OCI-LY7 (cell line): ENCODE data around the gene LPCAT1. TPM values are rescaled to one million over a fixed set of nuclear protein-coding genes. Genes with fewer than 3 reads are reported as not detected.
A peak's percentile ranks its signal among the peaks of the same experiment; 100 is the strongest.

Experiments
- BruUV-seq: library from RNA; stranded (reverse); fragments of 400-500 nt; replicated peaks from 2 replicates; lab custom pipeline; 2021; lab: Mats Ljungman, UMichigan
- CTCF ChIA-PET: fragments of 300-600 bp; sonication (Branson Sonifier 250); formaldehyde crosslinking; loops from one replicate; lab custom pipeline; 2022; ENCODE audit warnings: antibody characterized with exemption; ENCODE audit not compliant: unreplicated experiment; lab: Charles Lee
- POLR2A ChIA-PET: fragments of 300-600 bp; sonication (Branson Sonifier 250); formaldehyde crosslinking; loops from one replicate; lab custom pipeline; 2022; ENCODE audit warnings: antibody characterized with exemption; lab: Charles Lee
- DNase-seq: peaks from one replicate; pipeline ENCODE4 v3.0.0-alpha.2; 2015; ENCODE audit warnings: low spot score
- H2AFZ ChIP-seq: fragments of 200-600 bp; sonication (generic), shearing (Covaris generic); 2 replicates; pipeline ENCODE4 v1.6.1; 2014; ENCODE audit warnings: mild to moderate bottlenecking, antibody characterized with exemption, low read length, moderate library complexity
- H3K27ac ChIP-seq: fragments of 200-600 bp; sonication (generic); 2 replicates; pipeline ENCODE4 v1.5.1; 2014; ENCODE audit warnings: mixed run types, low read depth, mild to moderate bottlenecking, moderate library complexity, low read length, inconsistent platforms; ENCODE audit not compliant: poor library complexity, severe bottlenecking
- H3K36me3 ChIP-seq: fragments of 200-600 bp; sonication (generic); 2 replicates; pipeline ENCODE4 v1.6.1; 2014; ENCODE audit warnings: mild to moderate bottlenecking, antibody characterized with exemption, low read length, moderate library complexity, mixed read lengths; ENCODE audit not compliant: insufficient read depth
- H3K4me1 ChIP-seq: fragments of 200-600 bp; sonication (generic); 2 replicates; pipeline ENCODE4 v1.5.1; 2014; ENCODE audit warnings: mild to moderate bottlenecking, low read length; ENCODE audit not compliant: insufficient read depth, poor library complexity, severe bottlenecking
- H3K4me2 ChIP-seq: fragments of 200-600 bp; sonication (generic); 2 replicates; pipeline ENCODE4 v1.6.1; 2014; ENCODE audit warnings: mild to moderate bottlenecking, low read length
- H3K4me3 ChIP-seq: fragments of 200-600 bp; sonication (generic); 2 replicates; pipeline ENCODE4 v1.5.1; 2014; ENCODE audit warnings: mild to moderate bottlenecking, low read depth, low read length; ENCODE audit not compliant: poor library complexity, severe bottlenecking
- H3K79me2 ChIP-seq: fragments of 200-600 bp; sonication (generic); 2 replicates; pipeline ENCODE4 v1.6.1; 2016; ENCODE audit warnings: low read depth, mild to moderate bottlenecking, low read length, moderate library complexity, mixed read lengths; ENCODE audit not compliant: insufficient read depth
- H3K9me2 ChIP-seq: fragments of 200-600 bp; sonication (generic); 2 replicates; pipeline ENCODE4 v1.6.1; 2016; ENCODE audit warnings: mild to moderate bottlenecking, low read length, mixed read lengths; ENCODE audit not compliant: insufficient read depth
- H3K9me3 ChIP-seq: fragments of 200-600 bp; sonication (generic); 2 replicates; pipeline ENCODE4 v1.6.1; 2014; ENCODE audit warnings: mild to moderate bottlenecking, mixed run types, low read length, mixed read lengths
- H4K20me1 ChIP-seq: fragments of 200-600 bp; sonication (generic); 2 replicates; pipeline ENCODE4 v1.6.1; 2014; ENCODE audit warnings: mild to moderate bottlenecking, antibody characterized with exemption, low read length, moderate library complexity, mixed read lengths; ENCODE audit not compliant: insufficient read depth
- CTCF ChIP-seq: fragments of 200-600 bp; sonication (generic); conservative IDR thresholded peaks from 2 replicates; pipeline ENCODE4 v1.5.1; 2014; ENCODE audit warnings: mild to moderate bottlenecking, antibody characterized with exemption, low read length, moderate library complexity, mixed read lengths
- EZH2phosphoT487 ChIP-seq: fragments of 200-600 bp; sonication (generic); IDR thresholded peaks from 2 replicates; pipeline ENCODE4 v1.6.1; 2018; ENCODE audit warnings: low read depth, borderline replicate concordance, mild to moderate bottlenecking, mixed run types, antibody characterized with exemption, low read length, moderate library complexity, mixed read lengths
- intact Hi-C: fragments of 100-400 bp; cut with micrococcal nuclease; formaldehyde crosslinking; loops from one replicate; pipeline ENCODE4 v1.10.0; 2022; ENCODE audit not compliant: unreplicated experiment
- total RNA-seq, 2 experiments: library from RNA; depleted of rRNA in 1 of 2; stranded (reverse); fragments of >200 nt in 1 of 2; shearing (Covaris generic) in 1 of 2; gene quantifications; 2 replicates each; pipeline ENCODE4 v1.2.3, GENCODE V29; 2014 to 2022

The LPCAT1 gene
- total RNA-seq, 2 experiments from 2014 or later: 47.7 to 63.6 TPM

GRCh38 chr5:1490376-1490775 is 33.4 kb downstream of the LPCAT1 start:
- Histone ChIP-seq H3K4me1 (peaks cover 45% of the 10 kb centered on the region), H3K4me2 (no peak overlapping the region), H3K79me2 (no peaks in the 10 kb centered on the region), H3K9me2 (no peaks in the 10 kb centered on the region), H3K27ac (no peak overlapping the region), H3K9me3 (no peaks in the 10 kb centered on the region), H3K36me3 (peaks cover 92% of the 10 kb centered on the region), H4K20me1 (no peaks in the 10 kb centered on the region), H2AFZ (no peak overlapping the region), H3K4me3 (no peak overlapping the region)
- TF ChIP-seq CTCF: no peak
- TF ChIP-seq EZH2phosphoT487: no peak
- POLR2A ChIA-PET: interaction anchor here (1.3 kb wide), 1 partner anchor 13 kb away, joined by 5 read pairs; no protein-coding TSS in a partner anchor
- no TSS peak for BruUV-seq
- intact Hi-C loops: no loop called here
- CTCF ChIA-PET: interaction anchor here (0.8 kb wide), 1 partner anchor 14 kb away, joined by 3 read pairs; no protein-coding TSS in a partner anchor
- DNase-seq: peak; percentile 20

- intact Hi-C loops: no loop called here
- Histone ChIP-seq H3K4me3 (no peak overlapping the region), H3K36me3 (peaks cover 94% of the 10 kb centered on the region), H4K20me1 (no peaks in the 10 kb centered on the region), H2AFZ (no peak overlapping the region), H3K4me2 (peak overlapping the region; percentile 45; the same call in 1 of the 2 replicates), H3K27ac (peak overlapping the region; percentile 49), H3K9me2 (no peaks in the 10 kb centered on the region), H3K79me2 (no peaks in the 10 kb centered on the region), H3K4me1 (peaks cover 45% of the 10 kb centered on the region), H3K9me3 (no peaks in the 10 kb centered on the region)
- TF ChIP-seq EZH2phosphoT487 (no peak), CTCF (no peak)
- BruUV-seq: no TSS peak
- no peak for DNase-seq
- ChIA-PET CTCF (no interaction called here), POLR2A (interaction anchor here (1.3 kb wide), 1 partner anchor 14 kb away, joined by 5 read pairs; no protein-coding TSS in a partner anchor)
Measured at GRCh38 chr5:1489754-1490153, 34.0 kb downstream of the LPCAT1 start.

GRCh38 chr5:1488882-1489680 is 34.7 kb downstream of the LPCAT1 start:
- no peak for TF ChIP-seq CTCF
- no peak for TF ChIP-seq EZH2phosphoT487
- peaks cover 90% of the 10 kb centered on the region for H3K36me3 ChIP-seq
- POLR2A ChIA-PET: interaction anchor here (0.9 kb wide), 1 partner anchor 14 kb away, joined by 3 read pairs; no protein-coding TSS in a partner anchor
- no peaks in the 10 kb centered on the region for H3K9me2 ChIP-seq
- no TSS peak for BruUV-seq
- intact Hi-C loops: no loop called here
- CTCF ChIA-PET: no interaction called here
- peaks cover 45% of the 10 kb centered on the region for H3K4me1 ChIP-seq
- H3K27ac ChIP-seq: peak overlapping the region; percentile 49
- H2AFZ ChIP-seq: no peak overlapping the region
- DNase-seq: peak; percentile 65
- no peaks in the 10 kb centered on the region for H3K9me3 ChIP-seq
- H3K4me2 ChIP-seq: peak overlapping the region; percentile 45
- H4K20me1 ChIP-seq: no peaks in the 10 kb centered on the region
- H3K4me3 ChIP-seq: peak overlapping the region; percentile 4
- H3K79me2 ChIP-seq: no peaks in the 10 kb centered on the region
